ENCODE data around the gene TMEM97. TPM values are rescaled to one million over a fixed set of nuclear protein-coding genes. Genes with fewer than 3 reads are reported as not detected.

TMEM97 gene
- total RNA-seq, 1 donor from 2014 or later: 16.1 TPM

- Mint-ChIP-seq H3K27me3 (no peaks in the 10 kb centered on the region), H3K27ac (no peak overlapping the region)
These were observed 26.6 kb downstream of the TMEM97 start for GRCh38 chr17:28345419-28346198.

GRCh38 chr17:28346199-28346580 is 27.2 kb downstream of the TMEM97 start:
- Mint-ChIP-seq H3K27me3 (no peaks in the 10 kb centered on the region), H3K4me3 (no peak overlapping the region), H3K4me1 (no peaks in the 10 kb centered on the region), H3K27ac (no peak overlapping the region), H3K9me3 (no peaks in the 10 kb centered on the region), H3K36me3 (ENCODE audit: low read depth) (peaks cover 86% of the 10 kb centered on the region)
- CTCF ChIA-PET: no interaction called here
- DNase-seq (no peak), ATAC-seq (ENCODE audit: low read depth) (no peak)
- POLR2A ChIA-PET: interaction anchor here (1.1 kb wide), 1 partner anchor 12 kb away, joined by 4 read pairs; no protein-coding TSS in a partner anchor
- no peak for TF ChIP-seq CTCF (IDR thresholded peaks at IDR 0.05)
- intact Hi-C loops (cut with micrococcal nuclease): no loop called here

More at GRCh38 chr17:28345419-28346198, 26.6 kb downstream of the TMEM97 start:
- CTCF ChIA-PET: no interaction called here
- no peak for TF ChIP-seq CTCF (IDR thresholded peaks at IDR 0.05)
- ATAC-seq (ENCODE audit: low read depth) (no peak), DNase-seq (no peak)
- Mint-ChIP-seq H3K36me3 (ENCODE audit: low read depth) (peaks cover 86% of the 10 kb centered on the region), H3K4me1 (no peaks in the 10 kb centered on the region), H3K9me3 (no peaks in the 10 kb centered on the region), H3K4me3 (no peak overlapping the region)
- intact Hi-C loops (cut with micrococcal nuclease): no loop called here
- POLR2A ChIA-PET: interaction anchor here (1.1 to 1.2 kb wide), 3 partner anchors 9 to 13 kb away, joined by 3 to 4 read pairs (median 3); partner anchors contain the start of genes POLDIP2 and TNFAIP1

GRCh38 chr17:28346746-28347246 is 27.8 kb downstream of the TMEM97 start:
- peaks cover 86% of the 10 kb centered on the region for H3K36me3 Mint-ChIP-seq (ENCODE audit: low read depth)
- DNase-seq (no peak), ATAC-seq (ENCODE audit: low read depth) (no peak)
- H3K4me1 Mint-ChIP-seq: no peaks in the 10 kb centered on the region
- TF ChIP-seq CTCF (IDR thresholded peaks at IDR 0.05): no peak
- intact Hi-C loops (cut with micrococcal nuclease): no loop called here
- POLR2A ChIA-PET: interaction anchor here (1.1 kb wide), 1 partner anchor 12 kb away, joined by 4 read pairs; no protein-coding TSS in a partner anchor
- H3K9me3 Mint-ChIP-seq: no peaks in the 10 kb centered on the region
- H3K4me3 Mint-ChIP-seq: no peak overlapping the region
- no peak overlapping the region for H3K27ac Mint-ChIP-seq
- H3K27me3 Mint-ChIP-seq: no peaks in the 10 kb centered on the region
- CTCF ChIA-PET: no interaction called here

- ChIA-PET CTCF (interaction anchor here (0.7 kb wide), 1 partner anchor 69 kb away, joined by 3 read pairs; no protein-coding TSS in a partner anchor), POLR2A (no interaction called here)
- H3K27me3 Mint-ChIP-seq: no peaks in the 10 kb centered on the region
- no peak overlapping the region for H3K27ac Mint-ChIP-seq
- H3K4me3 Mint-ChIP-seq: no peak overlapping the region
- no peak for DNase-seq
- intact Hi-C loops (cut with micrococcal nuclease): no loop called here
- H3K36me3 Mint-ChIP-seq (ENCODE audit: low read depth): peaks cover 84% of the 10 kb centered on the region
- H3K4me1 Mint-ChIP-seq: no peaks in the 10 kb centered on the region
- H3K9me3 Mint-ChIP-seq: no peaks in the 10 kb centered on the region
- TF ChIP-seq CTCF (IDR thresholded peaks at IDR 0.05): no peak
- ATAC-seq (ENCODE audit: low read depth): no peak
These were observed 28.4 kb downstream of the TMEM97 start for GRCh38 chr17:28347261-28347891.

GRCh38 chr17:28348979-28349378 is 30.0 kb downstream of the TMEM97 start:
- CTCF ChIA-PET: no interaction called here

More at GRCh38 chr17:28348979-28349378, 30.0 kb downstream of the TMEM97 start:
- POLR2A ChIA-PET: interaction anchor here (1.3 kb wide), 1 partner anchor 8 kb away, joined by 4 read pairs; the partner anchor contains the start of gene POLDIP2
- no peaks in the 10 kb centered on the region for H3K27me3 Mint-ChIP-seq
- H3K27ac Mint-ChIP-seq: no peak overlapping the region
- ATAC-seq (ENCODE audit: low read depth) (no peak), DNase-seq (no peak)
- H3K4me1 Mint-ChIP-seq: no peaks in the 10 kb centered on the region
- intact Hi-C loops (cut with micrococcal nuclease): no loop called here
- peaks cover 86% of the 10 kb centered on the region for H3K36me3 Mint-ChIP-seq (ENCODE audit: low read depth)
- H3K4me3 Mint-ChIP-seq: no peak overlapping the region
- TF ChIP-seq CTCF (IDR thresholded peaks at IDR 0.05): no peak
- H3K9me3 Mint-ChIP-seq: no peaks in the 10 kb centered on the region

Data from activated B cell treated with CpG ODN at 0.5 μM for 24 hours (primary cell).